HG02840 (cell line): ENCODE measurements around the gene ARCN1.
"Not testable (repeated sequence)": the region's sequence is repeated elsewhere in the genome, so short reads cannot be mapped to it uniquely, and the experiment has no call there.

Source experiments
- ATAC-seq: cut with Tn5 transposase; IDR thresholded peaks from one replicate; pipeline ENCODE4 v1.9.1; 2021; ENCODE audit warnings: mild to moderate bottlenecking, moderate library complexity, moderate number of reproducible peaks; ENCODE audit not compliant: unreplicated experiment, low FRiP score

ARCN1 gene

GRCh38 chr11:118544010-118544646 is 28.1 kb upstream of the ARCN1 start:
- no peak for ATAC-seq

- no peak for ATAC-seq
Observed at GRCh38 chr11:118544647-118545010, 27.6 kb upstream of the ARCN1 start.

GRCh38 chr11:118545533-118545932 is 26.7 kb upstream of the ARCN1 start:
- no peak for ATAC-seq

- ATAC-seq, result no peak
Observed at GRCh38 chr11:118547132-118547531, 25.1 kb upstream of the ARCN1 start.

GRCh38 chr11:118552341-118552740 is 19.9 kb upstream of the ARCN1 start:
- no peak for ATAC-seq

GRCh38 chr11:118560806-118561205 is 11.4 kb upstream of the ARCN1 start:
- no peak for ATAC-seq

GRCh38 chr11:118565051-118565450 is 7.2 kb upstream of the ARCN1 start:
- no peak for ATAC-seq

GRCh38 chr11:118569670-118570069 is 2.5 kb upstream of the ARCN1 start:
- ATAC-seq, result no peak

GRCh38 chr11:118570787-118571186 is 1.4 kb upstream of the ARCN1 start:
- ATAC-seq, result no peak

GRCh38 chr11:118571701-118572060 is 528 bp upstream of the ARCN1 start:
- ATAC-seq, result not testable (repeated sequence)

- no peak for ATAC-seq
Observed at GRCh38 chr11:118572981-118573550, 857 bp downstream of the ARCN1 start.

GRCh38 chr11:118574636-118575035 is 2.4 kb downstream of the ARCN1 start:
- no peak for ATAC-seq

GRCh38 chr11:118577995-118578394 is 5.8 kb downstream of the ARCN1 start:
- not testable (repeated sequence) for ATAC-seq

GRCh38 chr11:118581057-118581456 is 8.8 kb downstream of the ARCN1 start:
- no peak for ATAC-seq

GRCh38 chr11:118587952-118588351 is 15.7 kb downstream of the ARCN1 start:
- ATAC-seq, result no peak

GRCh38 chr11:118592616-118593367 is 20.6 kb downstream of the ARCN1 start:
- ATAC-seq, result no peak

GRCh38 chr11:118594984-118595383 is 22.8 kb downstream of the ARCN1 start:
- ATAC-seq, result not testable (repeated sequence)

GRCh38 chr11:118596224-118597146 is 24.3 kb downstream of the ARCN1 start:
- ATAC-seq, result no peak

- ATAC-seq, result no peak
Observed at GRCh38 chr11:118597556-118597955, 25.3 kb downstream of the ARCN1 start.

GRCh38 chr11:118602331-118602730 is 30.1 kb downstream of the ARCN1 start:
- ATAC-seq, result no peak

GRCh38 chr11:118603709-118604108 is 31.5 kb downstream of the ARCN1 start:
- ATAC-seq, result not testable (repeated sequence)
